ENCODE results near the gene PAPPA.

DNA sequence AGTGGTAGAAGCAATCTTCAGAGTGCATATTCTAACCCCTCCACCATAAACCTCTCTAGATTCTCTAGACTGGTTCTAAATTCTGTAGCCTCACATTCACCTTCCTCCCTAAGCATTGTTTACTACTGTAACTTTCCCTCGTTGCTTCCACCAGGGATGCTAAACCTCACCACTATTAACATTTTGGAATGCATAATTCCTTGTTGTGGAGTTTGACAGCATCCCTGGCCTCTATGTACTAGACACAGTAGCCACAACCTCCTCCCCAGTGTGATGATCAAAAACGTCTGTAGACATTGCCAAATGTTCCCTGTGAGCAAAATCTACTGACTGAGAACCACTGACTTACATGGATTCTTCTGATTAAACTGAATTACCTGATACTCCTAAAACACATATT lies 18.6 kb downstream of the PAPPA start:
- TF ChIP-seq, protein P1, sequence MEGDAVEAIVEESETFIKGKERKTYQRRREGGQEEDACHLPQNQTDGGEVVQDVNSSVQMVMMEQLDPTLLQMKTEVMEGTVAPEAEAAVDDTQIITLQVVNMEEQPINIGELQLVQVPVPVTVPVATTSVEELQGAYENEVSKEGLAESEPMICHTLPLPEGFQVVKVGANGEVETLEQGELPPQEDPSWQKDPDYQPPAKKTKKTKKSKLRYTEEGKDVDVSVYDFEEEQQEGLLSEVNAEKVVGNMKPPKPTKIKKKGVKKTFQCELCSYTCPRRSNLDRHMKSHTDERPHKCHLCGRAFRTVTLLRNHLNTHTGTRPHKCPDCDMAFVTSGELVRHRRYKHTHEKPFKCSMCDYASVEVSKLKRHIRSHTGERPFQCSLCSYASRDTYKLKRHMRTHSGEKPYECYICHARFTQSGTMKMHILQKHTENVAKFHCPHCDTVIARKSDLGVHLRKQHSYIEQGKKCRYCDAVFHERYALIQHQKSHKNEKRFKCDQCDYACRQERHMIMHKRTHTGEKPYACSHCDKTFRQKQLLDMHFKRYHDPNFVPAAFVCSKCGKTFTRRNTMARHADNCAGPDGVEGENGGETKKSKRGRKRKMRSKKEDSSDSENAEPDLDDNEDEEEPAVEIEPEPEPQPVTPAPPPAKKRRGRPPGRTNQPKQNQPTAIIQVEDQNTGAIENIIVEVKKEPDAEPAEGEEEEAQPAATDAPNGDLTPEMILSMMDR (IDR thresholded peaks at IDR 0.05; ENCODE audit: low read depth, low read length), result no peak
- TF ChIP-seq EZH2phosphoT487 (IDR thresholded peaks at IDR 0.05; ENCODE audit: low read depth), result no peak
